MM.1S (cell line): Measurements from ENCODE around the gene CMTR1.

Source experiments
- DNase-seq: peaks from one replicate; pipeline ENCODE4 v3.0.0-alpha.2; 2015
- H2AFZ ChIP-seq: fragments of 300-600 bp; sonication (generic); 2 replicates; pipeline ENCODE4 v1.6.0; 2016; ENCODE audit warnings: antibody characterized with exemption, low read length
- H3F3A ChIP-seq: fragments of 300-600 bp; sonication (generic); 2 replicates; pipeline ENCODE4 v1.6.1; 2016; ENCODE audit warnings: mild to moderate bottlenecking, antibody characterized with exemption, low read length, moderate library complexity, mixed read lengths; ENCODE audit not compliant: insufficient read depth
- H3K27ac ChIP-seq: fragments of 300-600 bp; sonication (generic); 2 replicates; pipeline ENCODE4 v1.5.1; 2016; ENCODE audit warnings: mild to moderate bottlenecking, low read length
- H3K27me3 ChIP-seq: fragments of 300-600 bp; sonication (generic); replicated peaks from 2 replicates; pipeline ENCODE4 v1.6.0; 2016; ENCODE audit warnings: low read length; ENCODE audit not compliant: insufficient read depth
- H3K36me3 ChIP-seq: fragments of 300-600 bp; sonication (generic); replicated peaks from 2 replicates; pipeline ENCODE4 v1.6.1; 2016; ENCODE audit warnings: mild to moderate bottlenecking, low read length, mixed read lengths; ENCODE audit not compliant: insufficient read depth
- H3K4me1 ChIP-seq: fragments of 300-600 bp; sonication (generic); 2 replicates; pipeline ENCODE4 v1.6.1; 2016; ENCODE audit warnings: low read length, mixed read lengths
- H3K4me2 ChIP-seq: fragments of 300-600 bp; sonication (generic); 2 replicates; pipeline ENCODE4 v1.6.0; 2016; ENCODE audit warnings: low read depth, low read length
- H3K4me3 ChIP-seq: fragments of 300-600 bp; sonication (generic); 2 replicates; pipeline ENCODE4 v1.5.1; 2016; ENCODE audit warnings: low read length, mixed read lengths
- H3K79me2 ChIP-seq: fragments of 300-600 bp; sonication (generic); 2 replicates; pipeline ENCODE4 v1.6.1; 2016; ENCODE audit warnings: mixed run types, low read length, mixed read lengths
- H3K9ac ChIP-seq: fragments of 300-600 bp; sonication (generic); 2 replicates; pipeline ENCODE4 v1.6.1; 2016; ENCODE audit warnings: low read length, mixed read lengths
- H3K9me2 ChIP-seq: fragments of 300-600 bp; sonication (generic); replicated peaks from 2 replicates; pipeline ENCODE4 v1.6.1; 2016; ENCODE audit warnings: mild to moderate bottlenecking, low read length, mixed read lengths; ENCODE audit not compliant: insufficient read depth
- H3K9me3 ChIP-seq: fragments of 300-600 bp; sonication (generic); replicated peaks from 2 replicates; pipeline ENCODE4 v1.6.1; 2016; ENCODE audit warnings: mild to moderate bottlenecking, low read length, mixed read lengths; ENCODE audit not compliant: insufficient read depth
- H4K20me1 ChIP-seq: fragments of 300-600 bp; sonication (generic); 2 replicates; pipeline ENCODE4 v1.6.1; 2016; ENCODE audit warnings: mild to moderate bottlenecking, low read length, moderate library complexity, mixed read lengths; ENCODE audit not compliant: insufficient read depth
- EZH2 ChIP-seq: fragments of 300-600 bp; sonication (generic); optimal IDR thresholded peaks from 2 replicates; pipeline ENCODE3; 2017; ENCODE audit warnings: low read depth, mild to moderate bottlenecking, antibody characterized with exemption, low read length, mixed read lengths
- EZH2phosphoT487 ChIP-seq: fragments of 300-600 bp; sonication (generic); IDR thresholded peaks from 2 replicates; pipeline ENCODE4 v1.6.1; 2018; ENCODE audit warnings: antibody characterized with exemption, low read length
- TF ChIP-seq, protein P1 (sequence below): fragments of 300-600 bp; sonication (generic); IDR thresholded peaks from 2 replicates; pipeline ENCODE4 v1.5.1; 2016; ENCODE audit warnings: antibody characterized with exemption, low read length, mixed read lengths

Gene CMTR1

GRCh38 chr6:37511910-37512399, 78.9 kb downstream of the CMTR1 start:
- TF ChIP-seq, protein P1, sequence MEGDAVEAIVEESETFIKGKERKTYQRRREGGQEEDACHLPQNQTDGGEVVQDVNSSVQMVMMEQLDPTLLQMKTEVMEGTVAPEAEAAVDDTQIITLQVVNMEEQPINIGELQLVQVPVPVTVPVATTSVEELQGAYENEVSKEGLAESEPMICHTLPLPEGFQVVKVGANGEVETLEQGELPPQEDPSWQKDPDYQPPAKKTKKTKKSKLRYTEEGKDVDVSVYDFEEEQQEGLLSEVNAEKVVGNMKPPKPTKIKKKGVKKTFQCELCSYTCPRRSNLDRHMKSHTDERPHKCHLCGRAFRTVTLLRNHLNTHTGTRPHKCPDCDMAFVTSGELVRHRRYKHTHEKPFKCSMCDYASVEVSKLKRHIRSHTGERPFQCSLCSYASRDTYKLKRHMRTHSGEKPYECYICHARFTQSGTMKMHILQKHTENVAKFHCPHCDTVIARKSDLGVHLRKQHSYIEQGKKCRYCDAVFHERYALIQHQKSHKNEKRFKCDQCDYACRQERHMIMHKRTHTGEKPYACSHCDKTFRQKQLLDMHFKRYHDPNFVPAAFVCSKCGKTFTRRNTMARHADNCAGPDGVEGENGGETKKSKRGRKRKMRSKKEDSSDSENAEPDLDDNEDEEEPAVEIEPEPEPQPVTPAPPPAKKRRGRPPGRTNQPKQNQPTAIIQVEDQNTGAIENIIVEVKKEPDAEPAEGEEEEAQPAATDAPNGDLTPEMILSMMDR, result no peak
- TF ChIP-seq EZH2phosphoT487 (no peak), EZH2 (no peak)
- H3K27ac ChIP-seq, result no peak overlapping the region
- H3K79me2 ChIP-seq, result no peaks in the 10 kb centered on the region
- no peak for DNase-seq
- no peaks in the 10 kb centered on the region for H3K36me3 ChIP-seq
- H3K4me2 ChIP-seq, result no peak overlapping the region
- no peaks in the 10 kb centered on the region for H3F3A ChIP-seq
- no peak overlapping the region for H3K9ac ChIP-seq
- no peaks in the 10 kb centered on the region for H3K4me1 ChIP-seq
- H3K27me3 ChIP-seq, result no peaks in the 10 kb centered on the region
- H3K9me3 ChIP-seq, result no peaks in the 10 kb centered on the region
- no peaks in the 10 kb centered on the region for H3K9me2 ChIP-seq
- no peak overlapping the region for H2AFZ ChIP-seq
- no peaks in the 10 kb centered on the region for H4K20me1 ChIP-seq
- no peak overlapping the region for H3K4me3 ChIP-seq

DNA sequence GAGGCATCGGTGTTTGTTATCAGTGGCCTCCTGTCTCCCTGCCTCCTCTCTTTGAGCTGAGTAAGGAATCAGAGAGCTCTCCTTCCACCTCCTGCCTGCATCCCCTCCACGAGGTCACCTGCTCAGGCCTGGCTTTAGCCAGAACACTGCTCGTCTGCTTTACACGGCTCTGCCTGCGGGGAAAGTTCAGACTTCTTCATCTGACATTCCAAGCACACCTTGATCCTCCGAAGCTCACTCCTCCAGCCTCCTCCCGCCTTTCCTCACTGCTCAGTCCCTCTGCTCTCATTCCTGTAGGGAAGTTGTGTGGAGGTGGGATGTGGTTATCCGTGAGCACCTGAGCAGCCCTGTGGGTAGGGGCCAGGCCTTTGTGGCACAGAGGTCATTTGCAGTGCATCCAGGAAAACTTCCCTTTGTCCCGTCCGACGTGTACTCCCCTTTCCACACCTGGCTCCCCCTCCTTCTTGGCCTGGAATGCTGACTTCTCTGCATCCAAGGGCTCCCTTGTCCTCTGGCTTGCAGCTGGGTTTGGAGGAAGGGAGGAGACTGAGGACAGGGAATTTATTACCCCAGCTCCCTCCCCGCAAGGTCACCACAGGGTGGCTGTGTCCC, 79.5 kb downstream of the CMTR1 start:
- H2AFZ ChIP-seq, result no peak overlapping the region
- no peak overlapping the region for H3K27ac ChIP-seq

GRCh38 chr6:37513155-37513554, 80.1 kb downstream of the CMTR1 start:
- no peak overlapping the region for H2AFZ ChIP-seq

More for the DNA sequence above, 79.5 kb downstream of the CMTR1 start:
- no peak for DNase-seq
- H3K4me1 ChIP-seq, result no peaks in the 10 kb centered on the region
- H3K27me3 ChIP-seq, result no peaks in the 10 kb centered on the region
- no peaks in the 10 kb centered on the region for H4K20me1 ChIP-seq
- TF ChIP-seq, protein P1, result no peak
- TF ChIP-seq EZH2 (no peak), EZH2phosphoT487 (no peak)
- no peaks in the 10 kb centered on the region for H3K79me2 ChIP-seq
- no peaks in the 10 kb centered on the region for H3K9me3 ChIP-seq
- H3K36me3 ChIP-seq, result no peaks in the 10 kb centered on the region
- H3F3A ChIP-seq, result no peaks in the 10 kb centered on the region
- no peaks in the 10 kb centered on the region for H3K9me2 ChIP-seq
- no peak overlapping the region for H3K4me3 ChIP-seq
- no peak overlapping the region for H3K9ac ChIP-seq
- H3K4me2 ChIP-seq, result no peak overlapping the region

More at GRCh38 chr6:37513155-37513554, 80.1 kb downstream of the CMTR1 start:
- no peaks in the 10 kb centered on the region for H3K4me1 ChIP-seq
- no peak overlapping the region for H3K9ac ChIP-seq
- no peak overlapping the region for H3K27ac ChIP-seq
- H4K20me1 ChIP-seq, result no peaks in the 10 kb centered on the region
- H3K27me3 ChIP-seq, result no peaks in the 10 kb centered on the region
- H3K4me2 ChIP-seq, result no peak overlapping the region
- no peak for DNase-seq
- no peaks in the 10 kb centered on the region for H3K9me2 ChIP-seq
- H3K4me3 ChIP-seq, result no peak overlapping the region
- no peaks in the 10 kb centered on the region for H3K9me3 ChIP-seq
- H3K79me2 ChIP-seq, result no peaks in the 10 kb centered on the region
- TF ChIP-seq, protein P1, result no peak
- TF ChIP-seq EZH2 (no peak), EZH2phosphoT487 (no peak)
- H3F3A ChIP-seq, result no peaks in the 10 kb centered on the region
- H3K36me3 ChIP-seq, result no peaks in the 10 kb centered on the region
